Fibroblast of skin of left biceps (primary cell): ENCODE measurements around the gene NMUR1.

ENCODE experiments used
- DNase-seq, 2 experiments: peaks; one replicate each; pipeline ENCODE4 v3.0.0-alpha.2; 2013; ENCODE audit warnings: low read depth in 2 of 2

Gene NMUR1

DNA sequence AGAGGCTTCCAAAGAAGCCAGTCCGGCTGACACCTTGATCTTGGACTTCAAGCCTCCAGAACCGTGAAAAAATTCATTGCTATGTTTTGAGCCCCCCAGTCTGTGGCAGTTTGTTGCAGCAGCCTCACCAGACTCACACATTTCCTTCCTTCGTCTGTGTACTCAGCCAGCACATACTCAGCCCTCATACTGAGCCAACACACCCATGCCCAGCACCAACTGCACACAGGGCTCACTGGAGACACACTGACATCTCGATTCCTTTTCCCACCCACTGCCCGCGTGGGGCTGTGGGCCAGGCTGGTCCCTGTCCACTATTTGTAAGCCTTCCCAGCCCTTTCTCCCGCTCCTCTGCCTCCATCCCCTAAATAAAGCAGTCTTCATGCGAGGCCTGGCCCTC is 24.1 kb upstream of the NMUR1 start:
- DNase-seq = no peak

DNA sequence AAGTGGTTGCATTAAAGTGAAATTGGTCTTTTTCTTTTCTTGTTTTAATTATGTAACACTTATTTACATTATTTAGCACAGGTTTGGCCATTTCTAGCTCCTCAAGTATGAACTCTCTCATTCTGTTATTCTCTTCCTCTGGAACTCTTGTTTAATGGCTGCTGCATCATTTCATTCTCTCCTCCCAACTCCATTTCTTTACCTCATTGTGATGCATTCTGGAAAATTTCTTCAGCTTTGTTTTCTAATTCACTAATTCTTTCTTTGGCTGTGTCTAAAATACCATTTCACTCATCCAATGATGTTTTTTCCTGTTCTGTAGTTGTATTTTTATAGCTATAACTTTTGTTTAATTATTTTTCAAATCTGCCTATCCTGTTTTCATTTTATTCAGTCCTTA is 22.5 kb upstream of the NMUR1 start:
- no peak for DNase-seq

DNA sequence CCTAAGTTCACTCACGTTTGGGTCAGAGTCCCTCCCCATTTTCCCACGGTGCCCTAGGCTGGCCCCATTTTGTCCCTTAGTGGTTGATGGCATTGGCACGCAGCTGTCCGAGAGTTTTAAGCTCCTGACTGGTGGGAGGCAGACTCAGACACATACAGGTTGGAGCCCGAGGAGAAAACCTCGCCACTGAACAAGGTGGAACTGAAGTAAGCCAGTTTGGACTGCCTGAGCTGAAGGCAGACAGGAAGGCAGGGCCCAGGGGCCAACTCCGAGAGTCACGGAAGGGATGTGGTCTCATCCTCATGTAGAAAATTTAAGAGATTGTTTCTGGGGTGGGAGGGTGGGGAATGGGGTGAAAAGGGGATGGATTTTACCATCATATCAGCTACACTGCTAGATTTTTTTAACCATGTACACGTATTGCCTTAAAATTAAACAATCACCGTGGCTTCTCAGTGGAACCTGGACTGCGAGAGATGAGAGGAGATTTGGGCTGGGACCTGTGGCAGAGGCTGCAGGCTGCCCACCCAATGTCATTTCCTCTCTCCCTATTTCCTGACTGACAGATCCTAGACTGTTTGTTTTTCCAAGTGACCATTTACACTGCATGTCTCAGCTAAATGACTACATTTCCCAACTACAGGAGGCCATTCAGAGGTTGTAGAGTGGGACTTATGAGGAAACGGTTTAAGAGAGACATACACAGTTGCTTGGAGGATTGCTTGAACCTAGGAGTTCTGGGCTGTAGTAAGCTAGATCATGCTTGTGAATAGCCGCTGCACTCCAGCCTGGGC is 19.4 kb upstream of the NMUR1 start:
- DNase-seq = no peak

- DNase-seq = no peak
These were observed 18.5 kb upstream of the NMUR1 start for GRCh38 chr2:231548752-231549151.

GRCh38 chr2:231547315-231548110 is 17.3 kb upstream of the NMUR1 start:
- DNase-seq = no peak

- no peak for DNase-seq
These were observed 15.9 kb upstream of the NMUR1 start for GRCh38 chr2:231546014-231546715.

DNA sequence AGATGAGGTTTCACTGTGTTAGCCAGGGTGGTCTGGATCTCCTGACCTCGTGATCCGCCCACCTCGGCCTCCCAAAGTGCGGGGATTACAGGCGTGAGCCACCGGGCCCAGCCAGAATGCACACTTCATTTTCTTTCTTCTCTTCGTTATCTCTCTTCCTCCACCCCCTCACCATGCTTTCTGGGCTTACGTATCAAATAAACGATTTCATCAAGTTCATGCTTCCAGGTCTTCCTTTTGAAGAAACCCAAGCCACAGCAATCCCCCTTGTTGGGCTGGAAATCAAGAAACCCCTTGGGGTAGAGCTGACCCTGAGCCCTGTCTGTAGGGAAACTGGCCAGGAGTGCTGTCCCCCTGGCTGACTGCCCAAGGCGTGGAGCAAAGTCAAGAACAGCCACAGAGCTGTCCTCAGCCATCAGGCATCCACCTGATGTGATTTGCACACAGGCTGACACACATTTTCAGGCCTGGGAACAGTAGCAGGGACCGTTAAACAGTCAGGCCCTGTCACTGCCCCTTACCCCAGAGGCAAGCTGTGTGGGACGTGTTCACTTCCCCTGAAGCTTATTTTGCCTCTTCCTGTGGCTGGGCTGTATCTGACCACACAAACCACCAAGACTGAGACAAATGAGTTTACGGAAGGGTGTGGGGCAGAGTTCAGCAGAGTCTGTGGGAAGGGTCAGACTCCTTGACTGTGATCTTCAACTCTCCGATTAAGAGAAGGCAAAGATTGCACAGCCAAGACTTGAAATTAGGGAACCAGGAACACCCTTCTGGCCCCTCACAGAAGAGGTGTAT is 15.1 kb upstream of the NMUR1 start:
- no peak for DNase-seq

GRCh38 chr2:231542136-231542535 is 11.9 kb upstream of the NMUR1 start:
- DNase-seq = no peak

GRCh38 chr2:231541645-231542044 is 11.4 kb upstream of the NMUR1 start:
- no peak for DNase-seq

DNA sequence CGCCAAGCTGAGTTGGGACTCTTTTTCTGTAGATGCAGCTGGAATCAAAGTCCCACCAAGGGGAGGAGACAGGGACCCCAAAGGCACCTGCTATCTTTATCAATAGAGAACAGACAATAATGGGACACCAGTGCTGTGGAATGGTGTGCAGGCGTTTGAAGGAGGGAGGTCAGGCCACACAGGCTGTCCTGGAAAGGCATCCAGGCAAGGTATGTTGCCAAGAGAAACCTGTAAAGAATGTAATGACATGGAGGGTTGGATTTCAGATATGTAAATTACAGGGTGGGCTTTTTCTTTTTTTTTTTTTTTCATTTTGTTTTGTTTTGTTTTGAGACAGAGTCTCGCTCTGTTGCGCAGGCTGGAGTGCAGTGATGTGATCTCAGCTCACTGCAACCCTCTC is 9.7 kb upstream of the NMUR1 start:
- DNase-seq = no peak

- no peak for DNase-seq
These were observed 5.7 kb upstream of the NMUR1 start for GRCh38 chr2:231535961-231536360.

GRCh38 chr2:231533777-231534125 is 3.5 kb upstream of the NMUR1 start:
- DNase-seq = no peak

DNA sequence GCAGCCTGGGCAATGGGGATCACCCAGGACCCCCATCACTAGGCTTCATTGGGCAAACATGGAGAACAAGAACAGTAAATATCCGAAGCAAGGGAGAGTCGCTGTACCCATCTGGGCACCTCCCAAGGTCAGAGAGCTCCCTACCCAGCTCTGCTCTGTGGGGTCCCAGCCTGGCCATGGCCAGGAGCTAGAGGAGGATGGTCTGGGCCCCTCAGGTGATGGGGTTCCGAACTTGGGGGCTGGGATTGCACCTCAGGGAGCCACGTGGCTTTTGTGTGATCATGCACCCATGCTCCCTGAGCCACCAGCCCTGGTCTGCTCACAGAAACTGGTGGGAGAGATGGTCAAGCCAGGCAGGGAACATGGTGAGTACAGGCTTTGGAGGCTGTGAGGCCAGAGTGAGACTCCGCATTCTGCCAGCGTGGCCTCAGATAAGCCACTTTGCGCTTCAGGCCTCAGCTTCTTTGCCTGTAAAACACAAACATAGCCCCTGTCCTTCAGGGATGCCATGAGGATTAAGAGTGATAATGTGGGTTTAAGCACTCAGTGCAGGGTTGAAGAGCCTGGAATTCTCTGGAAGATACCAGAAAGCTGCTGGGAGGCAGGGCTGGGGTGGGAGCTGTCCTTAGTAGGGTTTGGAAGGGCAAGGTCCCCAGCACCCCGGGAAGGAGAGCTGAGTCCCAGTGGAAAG is 3.0 kb upstream of the NMUR1 start:
- DNase-seq = no peak

GRCh38 chr2:231532756-231533035 is 2.5 kb upstream of the NMUR1 start:
- no peak for DNase-seq

DNA sequence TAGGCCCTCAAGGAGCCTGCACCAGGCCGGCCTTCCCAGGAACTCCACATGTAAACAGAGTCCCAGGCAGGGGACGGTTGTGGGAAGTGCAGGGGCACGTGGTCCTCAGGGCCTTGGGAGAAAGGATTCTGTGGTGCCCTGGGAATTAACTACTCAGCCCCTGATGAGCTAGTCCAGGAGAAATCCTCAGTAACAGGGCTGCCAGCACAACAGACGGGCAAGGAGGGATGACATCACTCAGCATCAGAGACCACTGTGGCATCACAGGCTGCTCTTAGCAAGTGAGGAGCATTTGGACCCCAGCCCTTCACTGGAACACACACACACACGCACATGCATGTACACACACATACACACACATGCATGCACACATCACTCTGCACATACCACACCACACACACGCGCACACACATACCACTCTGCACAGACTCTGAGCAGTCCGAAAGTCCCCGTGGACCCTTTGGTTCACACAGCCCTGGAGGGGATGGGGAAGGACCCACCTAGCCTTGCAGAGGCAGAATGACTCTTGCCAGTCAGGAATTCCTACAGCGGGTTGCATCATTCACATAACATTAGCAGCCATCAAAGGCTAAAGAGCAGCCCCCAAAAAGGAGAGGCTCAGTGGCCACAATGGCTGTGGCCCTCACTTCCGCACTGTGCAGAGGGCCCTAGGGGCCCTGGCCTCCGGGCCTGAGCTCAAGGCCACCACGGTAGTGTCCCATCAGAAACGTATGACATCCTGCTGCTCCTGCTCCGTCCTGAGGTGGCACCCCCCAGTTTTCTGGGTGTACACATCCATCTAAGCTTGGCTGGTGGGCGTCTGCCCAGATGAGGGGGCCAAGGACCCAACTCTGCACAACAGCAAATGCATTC is 1.9 kb upstream of the NMUR1 start:
- DNase-seq = no peak

- no peak for DNase-seq
These were observed 1.2 kb upstream of the NMUR1 start for GRCh38 chr2:231531466-231531865.

GRCh38 chr2:231528636-231529030 is 1.6 kb downstream of the NMUR1 start:
- DNase-seq = no peak

DNA sequence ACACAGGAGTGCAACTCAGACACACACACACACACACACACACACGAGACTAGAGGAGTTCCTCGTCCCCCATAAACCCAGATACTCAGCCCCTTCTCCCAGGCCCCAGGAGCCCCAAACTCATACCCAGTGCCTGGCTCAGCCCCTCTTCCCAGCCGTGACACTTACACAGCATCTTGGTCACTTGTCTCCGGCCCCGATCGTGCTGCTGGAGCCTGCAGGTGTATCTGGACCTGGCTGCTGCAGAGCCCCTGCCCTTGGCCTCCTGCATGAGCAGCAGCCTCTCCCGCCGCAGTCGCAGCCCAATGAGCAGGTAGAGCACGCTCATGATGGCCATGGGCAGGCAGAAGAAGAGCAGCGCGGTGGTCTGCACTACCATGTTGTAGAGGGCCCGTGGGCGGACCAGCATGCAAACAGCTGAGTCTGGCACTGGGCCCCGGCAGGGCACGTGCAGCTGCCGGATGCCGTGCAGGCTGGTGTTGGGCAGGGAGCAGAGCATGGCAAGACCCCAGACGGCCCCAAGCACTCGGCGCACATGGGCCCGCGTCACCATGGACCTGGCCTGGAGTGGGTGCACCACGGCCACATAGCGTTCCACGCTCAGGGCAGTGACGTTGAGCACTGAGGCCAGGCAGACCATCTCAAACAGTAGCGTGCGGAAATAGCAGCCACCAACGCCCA is 2.1 kb downstream of the NMUR1 start:
- no peak for DNase-seq

DNA sequence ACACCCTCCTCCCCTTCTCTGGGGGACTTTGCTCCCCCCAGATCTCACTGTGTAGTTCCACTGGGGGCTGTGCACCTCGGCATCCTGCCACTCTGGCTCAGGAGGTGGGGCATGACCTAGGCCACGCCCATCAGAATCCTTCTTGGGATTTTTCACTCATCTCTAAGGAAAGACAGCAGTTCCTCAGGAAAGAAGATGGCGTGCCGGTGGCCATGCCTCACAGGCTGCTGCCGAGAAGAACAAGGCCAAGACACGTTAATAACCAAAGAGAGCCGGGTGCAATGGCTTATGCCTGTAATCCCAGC is 3.2 kb downstream of the NMUR1 start:
- no peak for DNase-seq
